ENCODE measurements around the gene PURA.
"Not testable (repeated sequence)": the region's sequence is repeated elsewhere in the genome, so short reads cannot be mapped to it uniquely, and the experiment has no call there.

PURA gene

GRCh38 chr5:140135127-140135526 is 21.2 kb downstream of the PURA start:
- no peak for DNase-seq (ENCODE audit: low spot score)

GRCh38 chr5:140136624-140137023 is 22.7 kb downstream of the PURA start:
- no peak for DNase-seq (ENCODE audit: low spot score)

- no peak for DNase-seq (ENCODE audit: low spot score)
Measured at GRCh38 chr5:140140435-140140834, 26.5 kb downstream of the PURA start.

- no peak for DNase-seq (ENCODE audit: low spot score)
Measured at GRCh38 chr5:140141241-140141640, 27.3 kb downstream of the PURA start.

GRCh38 chr5:140142246-140142645 is 28.3 kb downstream of the PURA start:
- no peak for DNase-seq (ENCODE audit: low spot score)

- DNase-seq (ENCODE audit: low spot score): no peak
Measured at GRCh38 chr5:140142856-140143255, 28.9 kb downstream of the PURA start.

- DNase-seq (ENCODE audit: low spot score): no peak
Measured at GRCh38 chr5:140143521-140144258, 29.8 kb downstream of the PURA start.

GRCh38 chr5:140145256-140145655 is 31.3 kb downstream of the PURA start:
- no peak for DNase-seq (ENCODE audit: low spot score)

- DNase-seq (ENCODE audit: low spot score): peak; percentile 54
Measured at GRCh38 chr5:140145818-140146522, 32.1 kb downstream of the PURA start.

- no peak for DNase-seq (ENCODE audit: low spot score)
Measured at GRCh38 chr5:140146523-140146842, 32.6 kb downstream of the PURA start.

GRCh38 chr5:140147460-140147859 is 33.6 kb downstream of the PURA start:
- DNase-seq (ENCODE audit: low spot score): no peak

GRCh38 chr5:140148508-140148907 is 34.6 kb downstream of the PURA start:
- no peak for DNase-seq (ENCODE audit: low spot score)

GRCh38 chr5:140150201-140150600 is 36.3 kb downstream of the PURA start:
- no peak for DNase-seq (ENCODE audit: low spot score)

- no peak for DNase-seq (ENCODE audit: low spot score)
Measured at GRCh38 chr5:140151144-140152021, 37.5 kb downstream of the PURA start.

- DNase-seq (ENCODE audit: low spot score): no peak
Measured at GRCh38 chr5:140152022-140152999, 38.4 kb downstream of the PURA start.

GRCh38 chr5:140153255-140153654 is 39.3 kb downstream of the PURA start:
- DNase-seq (ENCODE audit: low spot score): no peak

GRCh38 chr5:140153905-140154304 is 40.0 kb downstream of the PURA start:
- peak; percentile 49 for DNase-seq (ENCODE audit: low spot score)

- DNase-seq (ENCODE audit: low spot score): not testable (repeated sequence)
Measured at GRCh38 chr5:140154710-140155381, 40.9 kb downstream of the PURA start.

- peak; percentile 93 for DNase-seq (ENCODE audit: low spot score)
Measured at GRCh38 chr5:140157032-140157781, 43.3 kb downstream of the PURA start.

Data from globus pallidus (tissue), 1 donor.